ENCODE data around the gene UBE2J1. TPM values are rescaled to one million over a fixed set of nuclear protein-coding genes. Genes with fewer than 3 reads are reported as not detected.

The UBE2J1 gene
- total RNA-seq, 2 donors from 2014 or later = 33.2 to 58.5 TPM

- H3K4me3 ChIP-seq = no peak overlapping the region
- no peak overlapping the region for H3K27ac ChIP-seq
- ATAC-seq (ENCODE audit: insufficient number of reproducible peaks, low FRiP score, low read depth) (no peak), DNase-seq (ENCODE audit: low spot score) (no peak)
- no peaks in the 10 kb centered on the region for H3K27me3 ChIP-seq (replicated peaks; ENCODE audit: insufficient read depth)
- H3K36me3 ChIP-seq = no peaks in the 10 kb centered on the region
- H3K4me1 ChIP-seq (ENCODE audit: control insufficient read depth in 1 of 2, low read depth in 2 of 2) = no peaks in the 10 kb centered on the region
- H3K9me3 ChIP-seq = no peaks in the 10 kb centered on the region
- no peak for TF ChIP-seq CTCF (IDR thresholded peaks at IDR 0.05)
These were observed 41.1 kb upstream of the UBE2J1 start for GRCh38 chr6:89393659-89394058.

GRCh38 chr6:89392823-89393222, 40.3 kb upstream of the UBE2J1 start:
- H3K27me3 ChIP-seq (replicated peaks; ENCODE audit: insufficient read depth) = no peaks in the 10 kb centered on the region
- ATAC-seq (ENCODE audit: insufficient number of reproducible peaks, low FRiP score, low read depth) (no peak), DNase-seq (ENCODE audit: low spot score) (no peak)
- no peak overlapping the region for H3K27ac ChIP-seq
- H3K9me3 ChIP-seq = no peaks in the 10 kb centered on the region
- no peak for TF ChIP-seq CTCF (IDR thresholded peaks at IDR 0.05)
- no peaks in the 10 kb centered on the region for H3K4me1 ChIP-seq (ENCODE audit: control insufficient read depth in 1 of 2, low read depth in 2 of 2)
- H3K4me3 ChIP-seq = no peak overlapping the region
- H3K36me3 ChIP-seq = no peaks in the 10 kb centered on the region

- Histone ChIP-seq H3K27me3 (replicated peaks; ENCODE audit: insufficient read depth) (no peaks in the 10 kb centered on the region), H3K9me3 (no peaks in the 10 kb centered on the region), H3K4me3 (no peak overlapping the region), H3K27ac (no peak overlapping the region), H3K36me3 (no peaks in the 10 kb centered on the region), H3K4me1 (ENCODE audit: control insufficient read depth in 1 of 2, low read depth in 2 of 2) (no peaks in the 10 kb centered on the region)
- no peak for TF ChIP-seq CTCF (IDR thresholded peaks at IDR 0.05)
- DNase-seq (ENCODE audit: low spot score) (no peak), ATAC-seq (ENCODE audit: insufficient number of reproducible peaks, low FRiP score, low read depth) (no peak)
These were observed 36.3 kb upstream of the UBE2J1 start for GRCh38 chr6:89388846-89389245.

GRCh38 chr6:89387516-89388201, 35.1 kb upstream of the UBE2J1 start:
- Histone ChIP-seq H3K4me1 (ENCODE audit: control insufficient read depth in 1 of 2, low read depth in 2 of 2) (no peaks in the 10 kb centered on the region), H3K9me3 (no peaks in the 10 kb centered on the region), H3K27me3 (replicated peaks; ENCODE audit: insufficient read depth) (no peaks in the 10 kb centered on the region), H3K27ac (no peak overlapping the region), H3K36me3 (no peaks in the 10 kb centered on the region), H3K4me3 (no peak overlapping the region)
- no peak for ATAC-seq (ENCODE audit: insufficient number of reproducible peaks, low FRiP score, low read depth)
- no peak for DNase-seq (ENCODE audit: low spot score)
- no peak for TF ChIP-seq CTCF (IDR thresholded peaks at IDR 0.05)

- Histone ChIP-seq H3K36me3 (no peaks in the 10 kb centered on the region), H3K27ac (no peak overlapping the region), H3K4me3 (no peak overlapping the region), H3K27me3 (replicated peaks; ENCODE audit: insufficient read depth) (no peaks in the 10 kb centered on the region), H3K9me3 (no peaks in the 10 kb centered on the region), H3K4me1 (ENCODE audit: control insufficient read depth in 1 of 2, low read depth in 2 of 2) (no peaks in the 10 kb centered on the region)
- DNase-seq (ENCODE audit: low spot score) = no peak
- TF ChIP-seq CTCF (IDR thresholded peaks at IDR 0.05) = no peak
- ATAC-seq (ENCODE audit: insufficient number of reproducible peaks, low FRiP score, low read depth) = no peak
These were observed 34.5 kb upstream of the UBE2J1 start for GRCh38 chr6:89386917-89387491.

Data from thoracic aorta (tissue), 2 donors.